Hematopoietic multipotent progenitor cell treated with erythropoietin and hydrocortisone succinate and interleukin-3 and kit ligand, for 15 days (in vitro differentiated cells): ENCODE results near the gene CHST8.
"Not testable (repeated sequence)": the region's sequence is repeated elsewhere in the genome, so short reads cannot be mapped to it uniquely, and the experiment has no call there.

Experiments
- DNase-seq: peaks from one replicate; pipeline ENCODE4 v3.0.0-alpha.2; 2015; ENCODE audit warnings: low spot score

Gene CHST8, protein sequence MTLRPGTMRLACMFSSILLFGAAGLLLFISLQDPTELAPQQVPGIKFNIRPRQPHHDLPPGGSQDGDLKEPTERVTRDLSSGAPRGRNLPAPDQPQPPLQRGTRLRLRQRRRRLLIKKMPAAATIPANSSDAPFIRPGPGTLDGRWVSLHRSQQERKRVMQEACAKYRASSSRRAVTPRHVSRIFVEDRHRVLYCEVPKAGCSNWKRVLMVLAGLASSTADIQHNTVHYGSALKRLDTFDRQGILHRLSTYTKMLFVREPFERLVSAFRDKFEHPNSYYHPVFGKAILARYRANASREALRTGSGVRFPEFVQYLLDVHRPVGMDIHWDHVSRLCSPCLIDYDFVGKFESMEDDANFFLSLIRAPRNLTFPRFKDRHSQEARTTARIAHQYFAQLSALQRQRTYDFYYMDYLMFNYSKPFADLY

DNA sequence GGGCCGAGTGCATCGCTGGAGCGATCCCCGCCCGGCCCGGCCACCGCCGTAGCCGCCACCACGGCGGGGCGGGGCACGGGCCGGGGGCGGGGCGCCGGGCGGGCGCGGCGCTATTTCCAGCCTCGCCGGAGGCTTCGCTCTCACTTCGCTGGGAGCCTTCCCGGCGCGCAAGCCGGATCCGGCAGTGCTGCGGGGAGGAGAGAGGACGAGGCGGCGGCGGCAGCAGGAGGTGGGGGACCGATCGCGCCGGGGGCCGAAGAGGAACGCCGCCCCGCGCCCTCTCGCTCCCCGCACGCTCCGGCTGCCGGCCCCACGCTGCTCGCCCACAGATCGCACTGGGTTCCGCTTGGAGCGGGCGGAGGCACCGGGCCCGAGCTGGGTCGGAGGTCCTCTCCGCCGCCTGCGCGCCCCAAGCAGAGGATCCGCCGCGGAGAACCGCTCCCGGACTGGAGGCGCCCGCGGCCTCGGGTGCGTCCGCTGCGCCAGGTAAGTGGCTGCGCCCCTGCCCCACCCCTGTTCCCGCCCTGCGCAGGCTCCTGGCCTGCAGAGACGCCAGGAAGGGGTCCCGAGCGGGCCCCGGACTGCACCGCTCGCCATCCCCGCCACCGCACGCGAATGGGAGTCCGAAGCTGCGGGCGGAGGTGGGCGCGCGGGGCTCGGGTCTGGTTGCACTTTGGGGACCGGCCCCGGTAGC, at the start of gene CHST8:
TSS of gene CHST8 (plus strand) at position 143 of the 694 bp plus-strand sequence. CDS start 67,309 bp downstream, outside the sequence.
- DNase-seq: no peak

DNA sequence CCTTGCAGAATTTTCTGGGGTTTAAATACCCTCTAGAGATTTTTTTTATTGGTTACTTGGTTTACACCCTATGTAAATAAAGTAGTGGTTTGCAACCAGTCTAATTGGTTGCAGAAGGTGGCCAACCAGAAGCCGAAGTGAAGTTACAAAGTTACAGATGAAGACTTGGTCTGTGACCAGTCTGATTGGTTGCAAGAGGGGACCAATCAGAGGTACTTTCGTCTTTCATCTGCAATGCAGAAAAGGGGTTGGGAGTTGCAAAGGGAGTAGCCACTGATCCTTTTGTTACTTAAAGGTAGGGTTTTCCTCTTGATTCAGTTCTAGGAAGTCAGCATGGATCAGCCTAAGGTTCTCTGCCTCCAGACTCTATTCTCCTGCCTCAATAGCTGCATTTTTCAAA, 48.8 kb upstream of the CHST8 start:
- DNase-seq: no peak

DNA sequence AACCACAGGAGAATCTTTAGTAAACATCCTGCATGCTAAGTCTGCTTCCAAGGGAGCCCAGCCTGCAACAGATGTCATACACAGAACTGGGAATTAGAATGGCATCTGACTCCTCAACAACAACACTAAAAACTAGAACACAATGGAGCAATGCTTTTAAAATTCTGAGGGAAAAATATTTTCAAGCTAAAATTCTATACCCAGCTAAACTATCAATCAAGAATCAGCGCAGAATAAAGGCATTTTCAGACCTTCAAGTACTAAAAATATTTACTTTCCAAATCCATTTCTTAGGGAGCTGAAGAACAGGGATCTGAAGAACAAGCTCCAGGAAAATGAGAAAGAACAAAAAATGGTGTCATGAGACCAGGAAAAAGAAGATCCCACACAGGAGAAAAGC, 46.9 kb upstream of the CHST8 start:
- no peak for DNase-seq

DNA sequence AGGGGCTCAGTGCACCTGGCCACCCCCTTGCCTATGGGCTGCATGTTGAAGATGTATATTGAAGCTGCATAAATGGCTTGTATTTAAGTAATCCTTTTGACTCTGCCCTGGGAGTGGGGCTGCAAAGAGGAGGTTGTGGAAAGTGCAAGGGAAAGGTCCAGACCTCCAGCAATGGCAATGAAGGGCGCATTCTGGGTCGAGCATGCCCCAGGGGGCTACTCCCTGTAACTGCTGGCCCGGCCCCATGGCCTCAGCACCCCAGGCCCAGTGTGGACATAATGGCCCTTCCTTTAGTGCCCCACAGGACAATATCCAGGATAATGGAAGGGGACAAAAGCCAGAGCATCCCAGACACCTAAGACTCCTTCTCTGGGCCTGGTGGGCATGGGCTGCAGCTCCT, 43.1 kb upstream of the CHST8 start:
- no peak for DNase-seq

DNA sequence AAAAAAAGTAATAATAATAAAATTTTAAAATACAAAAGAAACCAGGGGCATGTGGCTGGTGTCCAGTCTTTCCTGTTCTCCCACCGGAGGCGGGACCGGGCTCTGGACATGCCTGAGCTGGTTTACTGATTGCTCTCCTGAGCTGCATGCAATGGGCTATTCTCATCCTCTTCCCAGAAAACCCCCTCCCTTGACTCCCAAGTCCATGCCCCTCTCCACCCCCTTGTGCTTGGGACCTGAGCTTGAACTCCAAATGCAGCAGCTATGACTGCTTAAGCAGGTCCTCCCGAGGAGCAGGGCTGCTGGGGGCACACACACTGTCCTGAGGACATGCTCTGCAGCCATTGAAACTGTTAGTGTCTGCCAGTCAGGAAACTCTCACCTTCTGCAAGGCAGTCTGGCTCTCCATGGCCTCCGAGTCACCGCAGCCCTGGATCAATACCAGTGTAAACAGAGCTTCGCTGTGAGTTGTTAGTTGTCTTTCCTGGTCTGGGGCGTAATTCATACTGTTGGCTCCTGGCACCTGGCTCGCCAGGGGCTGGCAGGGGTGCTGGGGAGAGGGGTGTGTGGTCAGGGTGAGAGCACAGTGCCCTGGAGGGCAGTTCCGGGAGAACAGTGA, 41.6 kb upstream of the CHST8 start:
- DNase-seq: no peak

DNA sequence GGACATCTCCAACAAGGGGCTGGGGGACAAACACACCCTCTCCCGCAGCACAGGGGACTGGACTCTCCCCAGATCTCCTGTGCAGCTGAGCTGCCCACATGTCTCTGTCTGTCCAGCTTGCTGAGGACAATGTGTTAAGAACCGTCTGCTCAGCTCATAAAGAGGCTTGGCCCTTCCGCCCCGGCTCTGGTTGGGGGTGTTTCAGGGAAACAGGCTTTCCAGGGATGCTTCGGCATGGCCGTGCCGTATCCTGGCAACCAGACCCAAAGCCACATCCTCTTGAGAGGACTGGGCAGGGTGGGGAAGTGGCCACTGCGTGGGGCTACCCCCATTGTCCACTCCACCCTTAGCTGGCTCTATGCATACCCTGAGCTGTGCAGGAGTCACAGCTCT, 41.1 kb upstream of the CHST8 start:
- no peak for DNase-seq

DNA sequence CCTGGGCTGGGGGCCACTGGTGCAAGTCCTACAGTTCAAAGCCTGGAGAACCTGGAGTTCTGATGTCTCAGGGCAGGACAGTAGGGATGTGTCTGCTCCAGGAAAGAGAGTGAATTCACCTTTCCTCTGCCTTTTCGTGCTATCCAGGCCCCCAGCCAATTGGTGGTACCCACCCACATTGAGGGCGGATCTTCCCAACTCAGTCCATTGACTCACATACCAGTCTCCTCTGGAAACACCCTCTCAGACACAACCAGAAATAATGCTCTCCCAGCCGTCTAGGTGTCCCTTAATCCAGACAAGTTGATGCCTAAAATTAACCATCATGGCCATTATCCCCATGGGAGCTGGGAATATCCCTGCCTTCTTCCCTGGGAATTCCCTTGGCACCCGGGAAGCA, 38.8 kb upstream of the CHST8 start:
- no peak for DNase-seq

DNA sequence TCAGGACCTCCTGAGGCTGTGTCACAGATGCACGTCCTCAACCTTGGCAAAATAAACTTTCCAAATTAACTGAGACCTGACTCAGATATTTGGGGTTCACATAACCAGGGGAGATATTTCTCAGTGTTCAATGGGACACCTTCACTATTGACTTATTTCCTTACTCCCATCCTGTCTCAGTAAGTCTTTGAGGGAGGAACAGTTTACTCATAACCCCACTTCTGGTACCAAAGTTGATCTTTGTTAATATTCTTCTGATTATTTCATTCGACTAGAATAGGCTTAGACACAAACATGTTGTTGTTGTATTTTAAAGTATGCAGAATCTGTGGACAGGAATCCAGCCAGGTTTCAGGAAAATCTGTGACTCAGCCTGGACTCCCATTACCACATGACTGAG, 34.6 kb upstream of the CHST8 start:
- DNase-seq: no peak

DNA sequence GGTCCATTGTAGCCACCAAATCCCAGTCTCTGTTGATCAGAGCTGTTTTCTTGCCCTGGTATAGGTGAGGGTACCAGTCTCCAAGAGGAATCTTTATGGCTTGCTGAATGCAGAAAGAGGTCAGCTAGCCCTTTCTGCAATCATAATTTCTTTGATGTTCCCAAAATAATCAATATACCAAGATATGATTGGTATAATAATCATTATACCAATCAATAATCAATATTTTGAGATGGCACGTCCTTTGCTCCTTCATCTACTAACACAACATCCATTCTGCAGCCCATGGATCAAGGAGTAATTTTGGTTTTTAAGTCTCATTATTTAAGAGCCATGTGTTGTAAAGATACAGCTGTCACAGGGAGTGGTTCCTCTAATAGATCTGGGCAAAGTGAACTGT, 31.5 kb upstream of the CHST8 start:
- no peak for DNase-seq

DNA sequence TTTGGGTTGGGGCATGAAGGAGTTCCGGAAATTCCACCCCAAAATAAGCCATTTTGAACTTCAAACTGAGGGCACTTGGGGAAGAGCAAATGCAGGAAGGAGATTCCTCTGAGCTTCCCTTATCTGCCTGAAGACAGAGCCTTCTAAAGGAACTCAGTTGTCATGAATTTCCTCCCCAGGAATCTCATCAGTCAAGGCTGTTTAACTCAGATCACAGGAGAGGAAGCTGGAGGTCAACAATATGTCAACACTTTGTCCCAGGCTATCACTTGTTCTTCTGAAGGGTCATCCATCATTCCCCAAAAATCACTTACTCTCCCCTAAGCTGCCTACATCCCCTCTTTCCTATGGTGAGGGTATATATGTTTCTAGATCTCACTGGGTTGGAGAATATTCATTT, 26.0 kb upstream of the CHST8 start:
- DNase-seq: no peak

DNA sequence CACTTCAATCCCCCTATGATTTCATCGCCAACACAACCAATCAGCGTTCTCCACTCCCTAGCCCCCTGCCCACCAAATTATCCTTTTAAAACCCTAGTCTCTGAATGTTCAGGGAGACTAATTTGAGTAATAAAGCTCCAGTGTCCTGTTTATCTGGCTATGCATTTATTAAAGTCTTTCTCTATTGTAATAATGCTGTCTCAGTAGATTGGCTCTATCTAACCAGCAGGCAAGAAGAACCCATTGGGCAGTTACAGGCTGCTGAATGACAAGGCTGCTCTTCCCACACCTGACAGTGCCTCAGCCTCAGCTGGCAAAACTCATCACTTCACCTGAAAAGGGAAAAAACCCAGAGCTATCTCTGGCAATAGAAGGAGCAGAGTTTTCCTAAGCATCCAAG, 20.2 kb upstream of the CHST8 start:
- no peak for DNase-seq

DNA sequence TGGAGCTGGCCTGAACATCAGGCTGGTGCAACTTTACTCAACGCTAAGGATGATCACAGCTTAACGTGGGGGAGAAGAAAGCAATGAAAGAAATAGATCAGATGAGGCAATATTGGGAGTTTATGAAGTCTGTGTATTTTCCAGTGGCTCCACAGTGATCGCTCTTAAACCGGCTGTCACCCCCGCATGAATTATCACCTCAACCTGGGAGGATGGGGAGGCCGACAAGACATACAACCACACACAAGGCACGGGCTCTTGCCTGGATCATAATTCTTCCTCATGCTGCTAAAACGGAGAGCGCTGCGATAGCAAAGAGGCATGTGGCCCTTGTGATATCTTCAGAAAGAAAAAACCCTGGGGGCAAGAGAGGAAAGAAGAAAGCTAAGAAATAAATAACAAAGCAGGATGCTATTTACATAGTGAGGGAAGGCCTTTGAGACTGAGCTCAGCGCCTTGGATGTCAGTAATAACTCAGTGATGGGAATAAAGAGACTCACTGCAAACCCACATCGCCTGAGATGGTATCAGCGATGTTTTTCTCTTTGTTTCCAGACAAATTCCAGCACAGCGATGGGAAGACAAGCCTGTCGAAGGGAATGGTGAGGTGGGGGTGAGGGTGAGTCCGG, 19.1 kb upstream of the CHST8 start:
- DNase-seq: no peak

DNA sequence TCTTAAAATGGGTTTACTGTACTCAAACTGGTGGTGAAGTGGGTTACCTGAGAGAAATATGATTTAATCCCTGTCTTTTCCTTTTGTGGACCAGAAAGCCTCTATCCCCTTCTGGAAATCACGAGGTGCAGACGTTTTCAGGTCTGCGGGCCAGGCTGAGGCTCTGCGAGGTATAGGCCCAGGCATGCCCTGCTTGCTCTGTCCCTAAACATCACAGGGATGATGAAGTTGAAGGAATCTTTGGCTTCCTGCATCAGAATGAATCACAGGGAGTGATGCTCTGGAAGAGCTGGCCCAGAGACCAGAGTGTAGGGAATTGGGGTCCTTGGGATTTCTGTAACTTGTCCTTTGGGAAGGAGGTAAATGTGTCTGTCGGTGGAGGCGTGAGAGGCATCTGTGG, 18.4 kb upstream of the CHST8 start:
- DNase-seq: no peak

DNA sequence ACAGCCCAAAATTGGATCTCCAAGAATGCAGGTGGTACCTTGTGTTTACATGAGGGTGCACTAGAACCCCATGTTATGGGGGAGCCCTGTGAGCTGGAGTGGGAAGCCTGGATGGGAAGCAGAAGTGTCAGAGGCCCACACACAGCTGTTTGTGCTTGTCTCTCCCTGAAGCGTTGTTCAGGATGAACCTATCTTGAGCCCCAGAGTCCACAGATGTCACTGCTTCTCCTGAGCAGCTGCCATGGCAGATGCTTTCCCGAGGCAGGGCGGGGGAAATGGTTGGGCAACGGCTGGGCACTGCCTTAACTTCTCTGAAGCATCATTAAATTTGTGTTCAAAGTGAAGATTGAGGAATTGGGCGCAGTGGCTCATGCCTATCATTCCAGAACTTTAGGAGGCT, 17.1 kb upstream of the CHST8 start:
- DNase-seq: no peak

DNA sequence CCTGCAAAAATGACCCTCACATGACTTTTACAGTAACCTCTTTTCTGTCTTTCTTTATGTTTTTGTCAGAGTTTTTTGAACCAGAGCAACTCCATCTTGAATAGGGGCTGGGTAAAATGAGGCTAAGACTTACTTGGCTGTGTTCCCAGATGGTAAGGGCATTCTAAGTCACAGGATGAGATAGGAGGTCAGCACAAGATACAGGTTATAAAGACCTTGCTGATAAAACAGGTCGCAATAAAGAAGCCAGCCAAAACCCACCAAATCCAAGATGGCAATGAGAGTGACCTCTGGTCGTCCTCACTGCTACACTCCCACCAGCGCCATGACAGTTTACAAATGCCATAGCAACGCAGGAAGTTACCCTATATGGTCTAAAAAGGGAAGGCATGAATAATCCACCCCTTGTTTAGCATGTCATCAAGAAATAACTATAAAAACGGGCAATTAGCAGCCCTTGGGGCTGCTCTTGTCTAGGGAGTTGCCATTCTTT, 15.9 kb upstream of the CHST8 start:
- DNase-seq: not testable (repeated sequence)

DNA sequence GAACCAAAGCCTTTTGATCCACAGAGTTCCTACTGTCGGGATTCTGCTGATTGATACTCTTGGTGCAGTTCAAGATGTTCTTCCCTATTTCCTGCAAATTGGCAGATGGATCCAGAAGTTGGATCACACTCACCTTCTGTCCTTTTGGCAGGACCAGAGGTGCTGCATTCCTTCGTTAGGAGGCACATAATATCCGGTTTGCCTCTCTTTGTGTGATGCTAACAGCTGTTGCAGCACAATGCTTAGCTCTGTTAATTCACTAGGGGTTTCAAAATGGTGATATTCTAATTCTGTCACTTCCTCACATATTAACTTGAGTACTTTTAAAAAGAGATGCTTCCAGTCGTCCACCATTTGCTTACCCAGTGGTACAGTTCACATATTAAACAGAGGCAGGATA, 15.2 kb upstream of the CHST8 start:
- DNase-seq: no peak

DNA sequence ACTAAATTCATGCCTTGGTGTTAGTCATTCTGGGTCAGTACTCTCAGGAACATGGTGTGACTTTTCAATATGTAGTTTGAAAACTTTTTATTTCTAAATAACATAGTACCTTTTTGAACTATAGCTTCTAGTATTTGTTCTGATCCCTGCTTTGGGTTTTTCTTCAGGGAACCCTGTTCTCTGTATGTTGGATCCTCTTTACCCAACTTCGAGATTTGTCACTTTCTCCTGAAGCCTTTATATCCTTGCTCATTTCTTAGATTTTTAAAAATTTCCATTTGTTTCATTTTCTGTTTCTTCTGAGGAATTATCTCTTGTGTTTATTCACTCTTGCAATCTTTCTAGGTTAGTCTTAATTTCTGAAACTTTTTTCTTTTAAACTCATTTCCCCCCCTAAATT, 12.4 kb upstream of the CHST8 start:
- no peak for DNase-seq

DNA sequence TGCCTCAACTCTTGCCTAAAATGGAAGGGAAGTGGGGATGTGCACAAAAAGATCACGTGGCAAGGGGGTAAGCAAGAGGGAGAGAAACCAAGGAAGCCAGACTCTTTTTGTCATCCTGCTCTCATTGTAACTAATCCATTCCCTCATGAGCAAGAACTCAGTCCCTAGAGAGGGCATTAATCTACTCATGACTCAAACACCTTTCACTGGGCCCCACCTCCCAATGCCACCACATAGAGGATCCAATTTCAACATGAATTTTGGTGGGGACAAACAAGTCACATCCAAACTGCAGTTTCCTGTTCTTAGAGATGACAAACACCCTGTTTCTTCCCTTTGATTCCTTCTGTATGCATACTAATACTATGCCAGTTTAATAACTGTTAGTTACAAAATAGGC, 11.2 kb upstream of the CHST8 start:
- no peak for DNase-seq

DNA sequence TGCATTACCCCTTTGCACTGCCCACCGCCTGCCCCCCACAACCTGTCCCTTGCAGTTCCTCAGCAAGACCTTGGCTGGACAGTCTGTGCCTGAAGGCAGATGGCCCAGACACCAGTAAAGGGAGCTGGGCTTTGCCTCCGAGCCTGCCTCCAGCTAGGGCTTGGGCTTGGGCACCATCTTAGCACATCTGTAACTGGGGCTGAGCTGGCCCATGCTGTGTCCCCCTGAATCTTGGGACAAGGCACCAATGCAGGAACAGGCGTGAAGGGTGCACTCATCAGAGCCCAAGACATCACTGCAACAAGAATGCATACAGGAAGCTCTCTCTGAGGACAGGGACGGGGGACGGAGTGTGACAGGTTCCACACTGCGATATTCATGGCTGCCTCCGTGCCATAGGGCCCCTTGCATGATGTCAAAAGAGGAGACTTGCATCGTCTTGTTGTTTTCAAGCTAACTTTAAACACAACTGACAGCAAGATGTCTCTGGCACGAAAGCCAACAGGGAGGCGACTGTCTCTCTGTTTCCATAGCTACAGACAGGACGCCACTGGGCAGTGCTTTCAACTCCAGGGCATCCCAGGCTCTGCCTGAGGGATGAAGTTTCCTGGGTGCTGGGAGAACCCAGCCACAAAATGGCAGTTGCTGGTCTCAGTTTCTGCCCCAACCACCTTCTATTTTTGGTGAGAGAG, 8.7 kb upstream of the CHST8 start:
- no peak for DNase-seq

DNA sequence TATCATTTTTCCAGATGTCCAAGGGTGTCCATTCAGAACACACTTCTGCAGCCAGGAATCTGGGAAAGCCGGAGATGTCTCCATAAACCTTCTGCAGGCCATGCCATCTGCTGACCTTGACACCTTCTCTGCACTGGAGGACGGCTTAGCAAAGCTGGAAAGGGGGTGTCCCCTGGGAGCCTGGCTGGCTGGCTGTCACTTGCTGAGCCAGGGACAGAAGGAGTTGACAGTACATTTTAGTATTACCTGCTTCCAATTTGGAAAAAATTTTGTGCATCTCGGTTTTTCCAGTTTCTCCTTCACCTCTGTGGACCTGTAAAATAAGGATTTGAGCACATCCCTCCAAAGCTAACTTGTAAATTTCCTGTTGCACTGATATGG, 8.1 kb upstream of the CHST8 start:
- no peak for DNase-seq

DNA sequence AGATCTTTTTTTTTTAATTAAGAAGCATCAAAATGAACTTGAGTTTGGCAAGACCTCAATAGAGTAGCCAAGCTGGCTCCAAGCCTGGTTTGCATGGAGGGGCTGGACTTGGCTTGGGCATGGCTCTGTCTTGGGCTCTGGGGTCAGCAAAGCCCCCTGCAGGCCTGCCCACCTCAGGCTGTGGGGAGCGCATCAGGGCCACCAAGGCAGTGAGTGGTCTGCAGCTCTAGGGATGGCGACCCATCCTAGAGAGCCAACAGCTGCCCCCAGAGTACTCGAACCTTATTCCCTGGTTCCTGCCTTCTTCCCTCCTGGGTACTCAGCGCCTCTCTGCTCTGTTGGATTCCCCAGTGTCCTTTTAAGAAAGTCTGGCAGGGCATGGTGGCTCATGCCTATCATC, 5.4 kb upstream of the CHST8 start:
- no peak for DNase-seq

DNA sequence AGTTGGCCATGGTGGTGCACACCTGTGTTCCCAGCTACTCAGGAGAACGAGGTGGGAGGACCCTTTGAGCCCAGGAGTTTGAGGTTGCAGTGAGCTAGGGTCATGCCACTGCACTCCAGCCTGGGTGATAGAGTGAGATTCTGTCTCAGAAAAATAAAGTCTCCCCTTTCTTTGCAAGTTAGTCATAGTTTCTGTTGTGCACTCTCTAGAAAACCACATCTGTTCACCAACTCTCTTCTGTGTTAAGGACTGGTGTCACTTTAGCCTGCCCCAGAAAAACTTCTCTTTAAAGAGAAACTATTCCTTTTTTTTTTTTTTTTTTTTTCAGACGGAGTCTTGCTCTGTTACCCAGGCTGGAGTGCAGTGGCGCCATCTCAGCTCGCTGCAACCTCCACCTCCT, 4.9 kb upstream of the CHST8 start:
- DNase-seq: no peak
